Neural progenitor cell (in vitro differentiated cells): ENCODE data around the gene KCNK3.
"Not testable (repeated sequence)": the region's sequence is repeated elsewhere in the genome, so short reads cannot be mapped to it uniquely, and the experiment has no call there.

Source experiments
- CTCF ChIP-seq: fragments of 200-600 bp; sonication (generic); IDR thresholded peaks from 2 replicates; pipeline ENCODE4 v1.5.1; 2017; ENCODE audit warnings: antibody characterized with exemption, mild to moderate bottlenecking
- EZH2 ChIP-seq: fragments of 200-600 bp; sonication (generic); IDR thresholded peaks from 2 replicates; pipeline ENCODE4 v1.6.1; 2017; ENCODE audit warnings: antibody characterized with exemption, mild to moderate bottlenecking, moderate library complexity
- EZH2phosphoT487 ChIP-seq: fragments of 200-600 bp; sonication (generic); IDR thresholded peaks from 2 replicates; pipeline ENCODE4 v1.6.1; 2017; ENCODE audit warnings: antibody characterized with exemption

DNA sequence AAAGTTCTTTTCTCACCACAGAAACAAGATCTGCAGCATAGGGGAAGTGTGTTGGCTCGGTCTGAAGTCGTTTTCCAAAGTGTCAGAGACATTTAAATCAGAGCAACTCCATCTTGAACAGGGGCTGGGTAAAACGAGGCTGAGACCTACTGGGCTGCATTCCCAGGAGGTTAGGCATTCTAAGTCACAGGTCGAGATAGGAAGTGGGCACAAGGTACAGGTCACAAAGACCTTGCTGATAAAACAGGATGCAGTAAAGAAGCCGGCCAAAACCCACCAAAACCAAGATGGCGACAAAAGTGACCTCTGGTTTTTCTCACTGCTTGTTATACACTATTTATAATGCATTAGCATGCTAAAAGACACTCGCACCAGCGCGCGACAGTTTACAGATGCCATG is 68.5 kb downstream of the KCNK3 start:
- not testable (repeated sequence) for TF ChIP-seq EZH2phosphoT487, CTCF, EZH2
